ENCODE results near the gene OR4A15.

OR4A15 gene

DNA sequence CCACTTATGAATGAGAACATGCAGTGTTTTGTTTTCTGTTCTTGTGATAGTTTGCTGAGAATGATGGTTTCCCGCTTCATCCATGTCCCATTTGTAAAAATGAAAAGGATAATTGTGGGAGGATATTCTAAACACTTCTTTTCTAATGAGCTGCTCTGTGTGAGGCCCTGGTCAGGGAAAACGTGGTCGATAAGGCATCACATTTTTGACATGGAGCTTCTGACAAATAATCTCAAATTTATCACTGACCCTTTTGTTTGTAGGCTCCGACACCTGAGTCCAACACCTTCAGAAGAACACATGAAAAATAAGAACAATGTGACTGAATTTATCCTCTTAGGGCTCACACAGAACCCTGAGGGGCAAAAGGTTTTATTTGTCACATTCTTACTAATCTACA, at the start of gene OR4A15:
Gene OR4A15 (plus strand): TSS at position 301 of the 400 bp plus-strand sequence. CDS start 0 bp downstream, at position 301.
- DNase-seq (ENCODE audit: low spot score) = no peak

DNA sequence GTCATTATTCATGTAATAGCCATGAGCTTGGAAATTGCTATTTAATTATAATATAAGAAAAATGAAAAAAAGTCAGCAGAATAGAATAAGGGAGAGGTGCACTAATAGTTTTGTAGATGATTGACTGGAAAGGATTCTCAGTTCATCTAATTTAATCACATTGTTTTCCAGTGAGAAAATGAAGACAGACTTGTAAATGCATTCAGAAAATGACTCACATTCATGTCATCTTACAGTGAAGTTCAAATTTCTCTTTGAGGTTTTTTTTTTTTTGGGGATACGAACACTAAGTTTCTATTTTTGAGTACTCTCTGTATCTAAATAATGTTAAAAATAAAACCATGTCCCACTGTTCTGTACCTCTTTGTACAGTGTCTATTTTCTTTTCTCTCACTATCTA, 43.3 kb upstream of the OR4A15 start:
- DNase-seq (ENCODE audit: low spot score) = no peak

DNA sequence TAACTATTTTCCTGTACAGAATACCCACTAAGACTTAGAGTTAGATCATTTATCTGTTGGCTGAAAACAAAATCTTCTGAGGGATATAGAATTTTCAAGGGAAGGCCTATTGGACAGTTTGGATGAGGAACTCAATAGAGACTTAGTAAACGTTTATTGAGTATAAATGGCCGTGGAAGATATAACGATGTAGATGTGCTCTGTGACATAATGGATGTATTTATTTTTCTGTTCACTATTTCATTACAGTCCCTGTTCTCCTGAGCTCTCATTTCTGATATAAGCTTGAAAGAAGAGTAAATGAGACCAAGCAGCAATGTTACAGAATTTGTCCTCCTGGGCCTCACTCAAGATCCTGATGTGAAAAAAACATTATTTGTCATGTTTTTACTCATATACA, 24.9 kb upstream of the OR4A15 start, which contains the start of gene OR4A16:
Gene OR4A16 (plus strand): TSS at position 301 of the 400 bp plus-strand sequence. CDS start 0 bp downstream, at position 301.
- DNase-seq (ENCODE audit: low spot score) = no peak

DNA sequence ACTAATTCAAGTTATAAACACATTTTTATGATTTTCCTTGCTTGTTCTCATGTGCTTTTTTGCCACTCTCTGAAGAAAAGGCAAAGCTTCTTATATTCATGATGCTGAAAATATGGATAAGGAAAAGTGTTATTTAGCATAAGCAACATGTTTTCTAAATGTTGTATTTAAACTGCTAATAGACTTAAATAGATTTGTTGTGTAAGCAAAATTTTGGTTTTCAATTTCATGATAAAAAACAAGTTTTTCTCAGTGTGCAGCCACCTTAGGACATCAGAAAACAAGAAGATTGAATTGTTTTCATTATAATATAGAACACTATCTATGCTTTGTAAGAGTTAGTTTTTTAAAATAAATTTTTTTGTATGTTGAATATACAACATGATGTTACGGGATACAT, 22.5 kb upstream of the OR4A15 start:
- DNase-seq (ENCODE audit: low spot score) = no peak

DNA sequence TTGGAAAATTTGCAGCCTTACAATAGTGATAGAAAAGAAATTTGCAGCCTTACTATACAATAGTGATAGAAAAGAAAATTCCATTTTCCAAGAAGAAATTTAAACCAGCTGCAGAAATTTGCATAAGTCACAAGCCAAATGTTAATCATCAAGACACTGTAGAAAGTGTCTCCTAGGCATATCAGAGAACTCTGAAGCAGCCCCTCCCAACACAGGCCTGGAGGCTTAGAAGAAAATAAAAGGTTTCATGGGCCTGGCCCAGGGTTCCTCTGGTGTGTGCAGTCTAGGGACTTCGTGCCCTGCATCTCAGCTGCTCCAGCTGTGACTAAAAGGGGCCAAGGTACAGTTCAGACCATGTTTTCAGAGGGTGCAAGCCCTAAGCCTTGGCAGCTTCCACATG, 18.7 kb upstream of the OR4A15 start:
- DNase-seq (ENCODE audit: low spot score) = no peak

DNA sequence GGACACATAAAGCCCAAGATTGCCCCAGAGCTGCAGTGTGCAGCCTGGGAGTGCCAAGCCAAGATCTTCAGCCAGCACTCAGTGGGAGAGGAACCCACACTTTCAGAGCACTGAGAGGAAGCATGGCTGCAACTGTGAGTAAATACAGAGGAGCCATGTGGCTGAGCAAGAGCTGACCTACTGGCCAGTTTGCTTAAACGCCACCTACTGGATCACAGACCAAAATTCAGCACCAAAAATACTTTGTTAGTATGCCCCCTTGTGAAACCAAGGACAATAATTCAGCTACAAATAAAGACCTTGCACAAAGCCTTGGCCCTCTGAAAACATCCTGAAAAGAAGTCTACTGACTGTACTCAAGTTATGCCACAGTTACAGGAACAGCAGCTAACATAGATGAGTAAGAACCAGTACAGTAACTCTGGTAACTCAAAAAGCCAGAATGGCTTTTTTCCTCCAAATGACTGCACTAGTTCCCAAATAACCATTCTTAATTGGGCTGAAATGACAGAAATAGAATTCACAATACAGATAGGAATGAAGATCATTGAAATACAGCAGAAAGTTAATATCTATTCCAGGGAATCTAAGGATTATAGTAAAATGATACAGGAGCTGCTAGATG, 10.1 kb upstream of the OR4A15 start:
- DNase-seq (ENCODE audit: low spot score) = no peak

DNA sequence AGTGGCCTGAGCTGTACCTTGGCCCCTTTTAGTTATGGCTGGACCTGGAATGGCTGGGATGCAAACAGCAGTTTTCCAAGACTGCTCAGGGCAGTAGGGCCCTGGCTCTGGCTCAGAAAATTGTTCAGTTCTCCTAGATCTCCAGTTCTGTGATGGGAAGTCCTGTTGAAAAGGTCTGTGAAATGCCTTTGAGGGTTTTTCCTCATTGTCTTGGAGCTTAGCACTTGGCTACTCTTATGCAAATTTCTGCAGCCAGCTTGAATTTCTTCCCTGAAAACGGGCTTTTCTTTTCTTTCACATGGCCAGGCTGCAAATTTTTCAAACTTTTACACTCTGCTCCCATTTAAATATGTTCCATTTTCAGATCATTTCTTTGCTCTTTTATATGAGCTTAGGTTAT, 33.2 kb downstream of the OR4A15 start:
- no peak for DNase-seq (ENCODE audit: low spot score)
